Gastroesophageal sphincter (tissue), 3 donors: ENCODE data around the gene ANO4.

Experiments used
- CTCF ChIP-seq, 4 experiments: fragments of 200-600 bp in 2 of 4; fragments of 450-650 bp in 2 of 4; sonication (generic) in 1 of 4; IDR thresholded peaks; one replicate each; pipeline ENCODE4 v1.5.1; 2017 to 2019; ENCODE audit warnings: antibody characterized with exemption in 4 of 4, mild to moderate bottlenecking in 2 of 4, moderate library complexity in 2 of 4
- POLR2A ChIP-seq, 2 donors: fragments of 450-650 bp; IDR thresholded peaks; one replicate each; pipeline ENCODE4 v1.6.1; 2017; ENCODE audit warnings: antibody characterized with exemption in 2 of 2, mild to moderate bottlenecking in 2 of 2, moderate library complexity in 1 of 2
- POLR2AphosphoS5 ChIP-seq: sonication (generic); formaldehyde crosslinking; IDR thresholded peaks from one replicate; pipeline ENCODE4 v1.6.1; 2017; ENCODE audit warnings: antibody characterized with exemption

- TF ChIP-seq POLR2AphosphoS5 (peak; percentile 11), CTCF (IDR thresholded peaks at IDR 0.05) (no peak), POLR2A (IDR thresholded peaks at IDR 0.05) (no peak)
Measured at GRCh38 chr12:100913872-100914592, 119.5 kb downstream of the ANO4 start.
